Fibroblast of peridontal ligament (primary cell): ENCODE data around the gene KIT.

ENCODE experiments used
- DNase-seq: peaks from one replicate; pipeline ENCODE4 v3.0.0-alpha.2; 2010; ENCODE audit errors: extremely low read depth

The KIT gene

GRCh38 chr4:54660591-54660990 lies 2.8 kb downstream of the KIT start:
- peak; percentile 11 for DNase-seq

GRCh38 chr4:54661169-54661568 lies 3.4 kb downstream of the KIT start:
- DNase-seq = peak; percentile 62

GRCh38 chr4:54661686-54662085 lies 3.9 kb downstream of the KIT start:
- peak; percentile 92 for DNase-seq

- DNase-seq = no peak
Observed at GRCh38 chr4:54662123-54662522, 4.4 kb downstream of the KIT start.

- DNase-seq = no peak
Observed at GRCh38 chr4:54662901-54663585, 5.3 kb downstream of the KIT start.

GRCh38 chr4:54664400-54664799 lies 6.6 kb downstream of the KIT start:
- no peak for DNase-seq

GRCh38 chr4:54668014-54668611 lies 10.4 kb downstream of the KIT start:
- no peak for DNase-seq

- no peak for DNase-seq
Observed at GRCh38 chr4:54669831-54670230, 12.1 kb downstream of the KIT start.

- no peak for DNase-seq
Observed at GRCh38 chr4:54675721-54676461, 18.1 kb downstream of the KIT start.

- DNase-seq = no peak
Observed at GRCh38 chr4:54676658-54677057, 18.9 kb downstream of the KIT start.

- no peak for DNase-seq
Observed at GRCh38 chr4:54677416-54677815, 19.7 kb downstream of the KIT start.

- DNase-seq = no peak
Observed at GRCh38 chr4:54677853-54678650, 20.3 kb downstream of the KIT start.

- DNase-seq = no peak
Observed at GRCh38 chr4:54678826-54679225, 21.1 kb downstream of the KIT start.

- no peak for DNase-seq
Observed at GRCh38 chr4:54679813-54680212, 22.1 kb downstream of the KIT start.

GRCh38 chr4:54683616-54684346 lies 26.0 kb downstream of the KIT start:
- DNase-seq = peak; percentile 8

- DNase-seq = no peak
Observed at GRCh38 chr4:54685810-54686209, 28.1 kb downstream of the KIT start.

GRCh38 chr4:54687887-54688841 lies 30.4 kb downstream of the KIT start:
- DNase-seq = peak; percentile 79

- DNase-seq = no peak
Observed at GRCh38 chr4:54695337-54695736, 37.6 kb downstream of the KIT start.

GRCh38 chr4:54695788-54696187 lies 38.0 kb downstream of the KIT start:
- no peak for DNase-seq

- DNase-seq = no peak
Observed at GRCh38 chr4:54696649-54697048, 38.9 kb downstream of the KIT start.
